Measurements from ENCODE around the gene CDK12. TPM values are rescaled to one million over a fixed set of nuclear protein-coding genes. Genes with fewer than 3 reads are reported as not detected.

The CDK12 gene
- total RNA-seq, 4 donors from 2014 or later, result 28.2 to 35.2 (median 30.4) TPM

GRCh38 chr17:39562976-39563375 is 101.7 kb downstream of the CDK12 start:
- H3K36me3 ChIP-seq, result peaks cover under 1 to 69% (median 36%) of the 10 kb centered on the region in 4 donors
- TF ChIP-seq CTCF (IDR thresholded peaks at IDR 0.05), result no peak
- TF ChIP-seq POLR2AphosphoS5 (IDR thresholded peaks at IDR 0.05), result no peak
- no peak for TF ChIP-seq POLR2A (IDR thresholded peaks at IDR 0.05; ENCODE audit: low read depth)
- TF ChIP-seq EP300 (IDR thresholded peaks at IDR 0.05), result no peak
- DNase-seq (ENCODE audit: extremely low spot score), result no peak

GRCh38 chr17:39563476-39563875 is 102.2 kb downstream of the CDK12 start:
- TF ChIP-seq POLR2A (IDR thresholded peaks at IDR 0.05; ENCODE audit: low read depth) (no peak), POLR2AphosphoS5 (IDR thresholded peaks at IDR 0.05) (no peak)
- Histone ChIP-seq H3K36me3 (peaks cover 0 to 69% (median 33%) of the 10 kb centered on the region in 4 donors), H3K4me1 (peaks cover 0 to 12% (median 4%) of the 10 kb centered on the region in 4 donors), H3K4me3 (no peak overlapping the region), H3K9me3 (no peaks in the 10 kb centered on the region), H3K27me3 (no peaks in the 10 kb centered on the region), H3K27ac (replicated peaks in 1 of 4) (no peak overlapping the region)
- 25% methylated on average over 17 of the region's 17 CpGs for WGBS
- intact Hi-C loops (cut with DNase I), result no loop called here
- DNase-seq (ENCODE audit: extremely low spot score), result no peak

More at GRCh38 chr17:39562976-39563375, 101.7 kb downstream of the CDK12 start:
- WGBS, result 93% methylated on average over 7 of the region's 7 CpGs
- H3K27me3 ChIP-seq, result no peaks in the 10 kb centered on the region
- no peaks in the 10 kb centered on the region for H3K9me3 ChIP-seq
- no peak overlapping the region for H3K4me3 ChIP-seq
- no peak overlapping the region for H3K27ac ChIP-seq (replicated peaks in 1 of 4)
- intact Hi-C loops (cut with DNase I), result no loop called here
- H3K4me1 ChIP-seq, result peaks cover 0 to 12% (median 4%) of the 10 kb centered on the region in 4 donors

GRCh38 chr17:39564211-39564848 is 103.0 kb downstream of the CDK12 start:
- H3K27me3 ChIP-seq, result no peaks in the 10 kb centered on the region
- no peaks in the 10 kb centered on the region for H3K9me3 ChIP-seq
- intact Hi-C loops (cut with DNase I), result no loop called here
- H3K4me3 ChIP-seq, result no peak overlapping the region
- H3K4me1 ChIP-seq, result peaks cover 0 to 12% (median 4%) of the 10 kb centered on the region in 4 donors
- H3K36me3 ChIP-seq, result peaks cover 0 to 71% (median 37%) of the 10 kb centered on the region in 4 donors
- 77% methylated on average over 4 of the region's 4 CpGs for WGBS
- no peak overlapping the region for H3K27ac ChIP-seq (replicated peaks in 1 of 4)
- no peak for DNase-seq (ENCODE audit: extremely low spot score)
- TF ChIP-seq POLR2A (IDR thresholded peaks at IDR 0.05; ENCODE audit: low read depth) (no peak), EP300 (IDR thresholded peaks at IDR 0.05) (no peak), CTCF (IDR thresholded peaks at IDR 0.05) (no peak), POLR2AphosphoS5 (IDR thresholded peaks at IDR 0.05) (no peak)

GRCh38 chr17:39566094-39566850 is 105.0 kb downstream of the CDK12 start:
- peaks cover 0 to 12% (median 4%) of the 10 kb centered on the region in 4 donors for H3K4me1 ChIP-seq
- H3K9me3 ChIP-seq, result no peaks in the 10 kb centered on the region
- H3K27me3 ChIP-seq, result no peaks in the 10 kb centered on the region
- no peak overlapping the region for H3K4me3 ChIP-seq
- TF ChIP-seq EP300 (IDR thresholded peaks at IDR 0.05) (no peak), CTCF (IDR thresholded peaks at IDR 0.05) (no peak), POLR2AphosphoS5 (IDR thresholded peaks at IDR 0.05) (no peak), POLR2A (IDR thresholded peaks at IDR 0.05; ENCODE audit: low read depth) (no peak)
- intact Hi-C loops (cut with DNase I), result no loop called here
- H3K36me3 ChIP-seq, result peaks cover 0 to 56% (median 35%) of the 10 kb centered on the region in 4 donors
- H3K27ac ChIP-seq (replicated peaks in 1 of 4), result no peak overlapping the region
- no peak for DNase-seq (ENCODE audit: extremely low spot score)
- WGBS, result 77% methylated on average over 11 of the region's 11 CpGs

GRCh38 chr17:39568702-39569101 is 107.4 kb downstream of the CDK12 start:
- Histone ChIP-seq H3K4me1 (peaks cover 5 to 14% (median 10%) of the 10 kb centered on the region in 4 donors), H3K4me3 (no peak overlapping the region), H3K36me3 (peaks cover 0 to 56% (median 34%) of the 10 kb centered on the region in 4 donors), H3K9me3 (no peaks in the 10 kb centered on the region), H3K27ac (replicated peaks in 1 of 4) (no peak overlapping the region), H3K27me3 (no peaks in the 10 kb centered on the region)
- DNase-seq (ENCODE audit: extremely low spot score), result no peak
- intact Hi-C loops (cut with DNase I), result no loop called here
- TF ChIP-seq POLR2AphosphoS5 (IDR thresholded peaks at IDR 0.05), result no peak
- no peak for TF ChIP-seq CTCF (IDR thresholded peaks at IDR 0.05)
- TF ChIP-seq EP300 (IDR thresholded peaks at IDR 0.05), result no peak
- TF ChIP-seq POLR2A (IDR thresholded peaks at IDR 0.05; ENCODE audit: low read depth), result no peak
- WGBS, result 88% methylated on average over 8 of the region's 9 CpGs
